Measurements from ENCODE around the gene CHAD.
"Not testable (repeated sequence)": the region's sequence is repeated elsewhere in the genome, so short reads cannot be mapped to it uniquely, and the experiment has no call there.

Gene CHAD

GRCh38 chr17:50425682-50426471, 42.8 kb downstream of the CHAD start, which contains the start of gene ACSF2:
Gene ACSF2, plus strand, starts transcription at chr17:50426218. Its CDS starts 44 bp downstream, at chr17:50426262.
- FAIRE-seq, result no peak

- no peak for FAIRE-seq
Measured at GRCh38 chr17:50424996-50425681, 43.5 kb downstream of the CHAD start.

DNA sequence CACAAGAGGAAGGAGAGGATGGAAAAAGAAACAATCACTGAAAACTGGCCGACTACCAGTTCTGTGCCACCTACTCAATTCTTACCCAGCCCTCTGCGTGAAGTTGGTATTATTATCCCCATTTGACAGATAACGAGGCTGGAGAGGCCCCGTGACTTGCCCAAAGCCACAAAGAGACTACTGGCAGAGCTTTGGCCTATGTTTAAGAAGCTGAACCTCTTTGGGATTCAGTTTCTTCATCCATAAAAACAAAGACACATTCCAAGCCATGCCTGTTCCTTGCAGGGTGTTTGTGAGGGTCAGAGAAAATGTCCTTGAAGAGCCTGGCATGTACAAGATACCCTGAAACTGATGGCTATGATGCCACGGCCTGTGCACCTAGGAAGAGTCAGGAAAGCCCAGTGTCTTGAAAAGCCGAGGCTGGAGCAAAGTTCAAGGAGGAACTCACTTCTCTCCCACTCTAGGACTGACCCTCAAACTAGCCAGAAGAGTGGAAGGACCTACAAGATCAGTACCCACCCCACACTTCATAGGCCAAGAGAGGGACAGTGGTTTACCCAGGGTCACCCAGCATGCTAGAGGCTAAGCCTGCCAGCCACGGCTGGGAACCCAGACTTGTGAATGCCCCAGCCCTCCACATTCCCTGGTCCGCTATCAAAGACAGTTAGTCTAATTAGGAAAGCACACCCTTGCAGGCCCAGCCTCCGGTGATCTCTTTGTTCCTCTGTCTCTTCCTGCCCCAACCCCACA, 44.3 kb downstream of the CHAD start:
- no peak for FAIRE-seq

- FAIRE-seq, result no peak
Measured at GRCh38 chr17:50423553-50424159, 45.0 kb downstream of the CHAD start.

GRCh38 chr17:50422738-50423137, 45.9 kb downstream of the CHAD start:
- no peak for FAIRE-seq

- peak; percentile 41 for FAIRE-seq
Measured at GRCh38 chr17:50421308-50422051, 47.2 kb downstream of the CHAD start.

- no peak for FAIRE-seq
Measured at GRCh38 chr17:50420419-50421112, 48.1 kb downstream of the CHAD start.

DNA sequence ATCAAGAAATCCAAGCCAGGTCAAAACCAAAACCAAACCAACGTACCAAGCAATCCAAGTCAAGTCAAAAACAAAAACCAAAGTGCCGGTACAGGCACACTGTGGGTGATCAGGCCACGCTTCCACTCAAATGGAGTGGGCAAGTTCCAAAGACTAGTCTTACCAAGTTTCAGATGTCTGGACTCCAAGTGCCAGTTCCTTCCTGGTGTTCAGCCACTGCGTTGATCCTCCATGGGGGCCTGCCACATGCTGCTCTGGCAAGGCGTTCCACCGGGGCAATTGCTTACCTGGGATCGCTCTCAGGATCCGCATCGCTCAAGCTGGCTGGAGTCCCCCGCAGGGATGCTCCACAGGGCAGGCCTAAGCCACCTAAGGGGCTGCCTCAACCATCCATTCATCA, 49.1 kb downstream of the CHAD start:
- not testable (repeated sequence) for FAIRE-seq

- FAIRE-seq, result no peak
Measured at GRCh38 chr17:50414808-50415207, 53.9 kb downstream of the CHAD start.

Data from colon (tissue), 2 donors.